ENCODE measurements around the gene SRGAP2.
"Not testable (repeated sequence)": the region's sequence is repeated elsewhere in the genome, so short reads cannot be mapped to it uniquely, and the experiment has no call there.

GRCh38 chr1:206243335-206243734 is 40.0 kb downstream of the SRGAP2 start:
- TF ChIP-seq POLR2A, CTCF (IDR thresholded peaks at IDR 0.05): not testable (repeated sequence)

All from prostate gland (tissue), 2 donors.